ENCODE measurements around the gene TRPV6.

DNA sequence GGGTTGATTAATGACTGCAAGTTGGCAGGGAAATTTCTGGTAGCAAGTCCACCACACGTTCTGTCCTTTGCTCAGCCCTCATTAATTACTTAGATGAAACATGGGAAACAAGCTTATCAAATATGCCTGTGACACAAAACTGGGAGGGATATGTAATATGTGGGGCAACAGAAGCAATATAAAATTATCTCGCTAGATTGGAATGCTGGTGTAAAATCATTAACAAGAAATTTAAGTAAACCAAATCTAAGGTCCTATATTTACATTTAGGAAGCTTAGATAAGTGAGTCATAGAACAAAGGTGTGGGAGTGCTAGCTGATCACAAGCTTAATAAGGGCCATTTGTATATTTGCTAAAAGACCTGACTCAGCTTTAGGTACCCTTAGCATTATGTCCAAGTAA, 24.5 kb upstream of the TRPV6 start:
- TF ChIP-seq POLR2AphosphoS5 (IDR thresholded peaks at IDR 0.05) (no peak), POLR2A (IDR thresholded peaks at IDR 0.05) (no peak)
- TF ChIP-seq, protein P1, sequence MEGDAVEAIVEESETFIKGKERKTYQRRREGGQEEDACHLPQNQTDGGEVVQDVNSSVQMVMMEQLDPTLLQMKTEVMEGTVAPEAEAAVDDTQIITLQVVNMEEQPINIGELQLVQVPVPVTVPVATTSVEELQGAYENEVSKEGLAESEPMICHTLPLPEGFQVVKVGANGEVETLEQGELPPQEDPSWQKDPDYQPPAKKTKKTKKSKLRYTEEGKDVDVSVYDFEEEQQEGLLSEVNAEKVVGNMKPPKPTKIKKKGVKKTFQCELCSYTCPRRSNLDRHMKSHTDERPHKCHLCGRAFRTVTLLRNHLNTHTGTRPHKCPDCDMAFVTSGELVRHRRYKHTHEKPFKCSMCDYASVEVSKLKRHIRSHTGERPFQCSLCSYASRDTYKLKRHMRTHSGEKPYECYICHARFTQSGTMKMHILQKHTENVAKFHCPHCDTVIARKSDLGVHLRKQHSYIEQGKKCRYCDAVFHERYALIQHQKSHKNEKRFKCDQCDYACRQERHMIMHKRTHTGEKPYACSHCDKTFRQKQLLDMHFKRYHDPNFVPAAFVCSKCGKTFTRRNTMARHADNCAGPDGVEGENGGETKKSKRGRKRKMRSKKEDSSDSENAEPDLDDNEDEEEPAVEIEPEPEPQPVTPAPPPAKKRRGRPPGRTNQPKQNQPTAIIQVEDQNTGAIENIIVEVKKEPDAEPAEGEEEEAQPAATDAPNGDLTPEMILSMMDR (IDR thresholded peaks at IDR 0.05) = no peak
